H9 (cell line): ENCODE measurements around the gene TRPM8. TPM values are rescaled to one million over a fixed set of nuclear protein-coding genes. Genes with fewer than 3 reads are reported as not detected.

ENCODE experiments used
- DNase-seq: peaks from one replicate; pipeline ENCODE4 v3.0.0-alpha.2; 2017
- H2AFZ ChIP-seq: one replicate; pipeline ENCODE4 v1.6.1; 2013; ENCODE audit warnings: mild to moderate bottlenecking, low read length, control low read depth, moderate library complexity
- H2AK5ac ChIP-seq: 2 replicates; pipeline ENCODE4 v1.6.1; 2013; ENCODE audit warnings: low read length, control low read depth, mixed read lengths; ENCODE audit not compliant: insufficient read length
- H2BK120ac ChIP-seq: one replicate; pipeline ENCODE4 v1.6.1; 2013; ENCODE audit warnings: low read depth, mild to moderate bottlenecking, low read length, control low read depth, inconsistent platforms; ENCODE audit not compliant: poor library complexity, severe bottlenecking
- H2BK12ac ChIP-seq: 2 replicates; pipeline ENCODE4 v1.6.1; 2013; ENCODE audit warnings: low read length, control low read depth, mixed read lengths, low read depth; ENCODE audit not compliant: insufficient read length
- H2BK15ac ChIP-seq: 2 replicates; pipeline ENCODE4 v1.6.1; 2013; ENCODE audit warnings: low read depth, low read length, control low read depth
- H2BK20ac ChIP-seq: one replicate; pipeline ENCODE4 v1.6.1; 2013; ENCODE audit warnings: low read depth, mild to moderate bottlenecking, low read length, control low read depth, inconsistent platforms; ENCODE audit not compliant: poor library complexity, severe bottlenecking
- H2BK5ac ChIP-seq: 2 replicates; pipeline ENCODE4 v1.6.1; 2013; ENCODE audit warnings: low read length, control low read depth, mixed read lengths; ENCODE audit not compliant: insufficient read length
- H3K14ac ChIP-seq: 2 replicates; pipeline ENCODE4 v1.6.1; 2013; ENCODE audit warnings: low read length, control low read depth; ENCODE audit not compliant: insufficient read depth
- H3K18ac ChIP-seq: 2 replicates; pipeline ENCODE4 v1.6.1; 2013; ENCODE audit warnings: low read depth, mild to moderate bottlenecking, mixed read lengths, low read length, control low read depth; ENCODE audit not compliant: insufficient read length
- H3K23ac ChIP-seq: 2 replicates; pipeline ENCODE4 v1.6.1; 2013; ENCODE audit warnings: low read length, control low read depth, mixed read lengths, low read depth; ENCODE audit not compliant: insufficient read length
- H3K23me2 ChIP-seq: 2 replicates; pipeline ENCODE4 v1.6.1; 2013; ENCODE audit warnings: low read depth, mild to moderate bottlenecking, mixed read lengths, low read length, control low read depth; ENCODE audit not compliant: insufficient read length, poor library complexity, severe bottlenecking
- H3K27ac ChIP-seq: 2 replicates; pipeline ENCODE4 v1.5.1; 2013; ENCODE audit warnings: low read length, control low read depth, mixed read lengths, low read depth; ENCODE audit not compliant: insufficient read length
- H3K27me3 ChIP-seq: 2 replicates; pipeline ENCODE4 v1.6.1; 2013; ENCODE audit warnings: low read length, control low read depth, inconsistent platforms; ENCODE audit not compliant: insufficient read depth
- H3K4ac ChIP-seq: 2 replicates; pipeline ENCODE4 v1.6.1; 2013; ENCODE audit warnings: low read depth, mild to moderate bottlenecking, control low read depth, inconsistent platforms, low read length, moderate library complexity
- H3K4me1 ChIP-seq: 2 replicates; pipeline ENCODE4 v1.6.1; 2013; ENCODE audit warnings: low read length, control low read depth, inconsistent platforms; ENCODE audit not compliant: insufficient read depth
- H3K4me2 ChIP-seq: 2 replicates; pipeline ENCODE4 v1.6.1; 2013; ENCODE audit warnings: low read length, control low read depth, mixed read lengths; ENCODE audit not compliant: insufficient read length, insufficient read depth
- H3K56ac ChIP-seq: 2 replicates; pipeline ENCODE4 v1.6.1; 2013; ENCODE audit warnings: low read depth, mild to moderate bottlenecking, mixed read lengths, low read length, control low read depth; ENCODE audit not compliant: insufficient read length
- H3K79me1 ChIP-seq: 2 replicates; pipeline ENCODE4 v1.6.1; 2013; ENCODE audit warnings: low read depth, mild to moderate bottlenecking, moderate library complexity, low read length, control low read depth, inconsistent platforms; ENCODE audit not compliant: insufficient read depth, poor library complexity, severe bottlenecking
- H3K79me2 ChIP-seq: 2 replicates; pipeline ENCODE4 v1.6.1; 2013; ENCODE audit warnings: low read length, control low read depth, inconsistent platforms; ENCODE audit not compliant: insufficient read depth
- H3K9ac ChIP-seq: 2 replicates; pipeline ENCODE4 v1.6.1; 2013; ENCODE audit warnings: low read length, control low read depth, mixed read lengths; ENCODE audit not compliant: insufficient read length; ENCODE audit errors: extremely low read depth
- H3K9me3 ChIP-seq: one replicate; pipeline ENCODE4 v1.6.1; 2013; ENCODE audit warnings: low read depth, low read length, inconsistent platforms; ENCODE audit not compliant: control insufficient read depth
- H3T11ph ChIP-seq: one replicate; pipeline ENCODE4 v1.6.1; 2013; ENCODE audit warnings: mild to moderate bottlenecking, low read length, control low read depth, inconsistent platforms
- H4K20me1 ChIP-seq: one replicate; pipeline ENCODE4 v1.6.1; 2013; ENCODE audit not compliant: control insufficient read depth, insufficient read length, insufficient read depth
- H4K5ac ChIP-seq: 2 replicates; pipeline ENCODE4 v1.6.1; 2013; ENCODE audit warnings: low read depth, mild to moderate bottlenecking, mixed read lengths, low read length, control low read depth; ENCODE audit not compliant: insufficient read length
- H4K8ac ChIP-seq: replicated peaks from 2 replicates; pipeline ENCODE4 v1.6.1; 2013; ENCODE audit warnings: low read length, control low read depth, mixed read lengths, low read depth; ENCODE audit not compliant: insufficient read length
- H4K91ac ChIP-seq: 2 replicates; pipeline ENCODE4 v1.6.1; 2013; ENCODE audit warnings: low read depth, mild to moderate bottlenecking, moderate library complexity, mixed read lengths, low read length, control low read depth; ENCODE audit not compliant: insufficient read length
- H3K27ac Mint-ChIP-seq, 3 experiments: 2 replicates in 2 of 3; 3 replicates in 1 of 3; pipeline ENCODE4 v1.8.0; 2020 to 2021; ENCODE audit warnings: mixed read lengths in 3 of 3, mild to moderate bottlenecking in 1 of 3, moderate library complexity in 1 of 3
- H3K27me3 Mint-ChIP-seq: 2 replicates; pipeline ENCODE4 v1.8.0; 2021; ENCODE audit warnings: low read depth, mild to moderate bottlenecking, moderate library complexity, mixed read lengths
- H3K36me3 Mint-ChIP-seq, 3 experiments: 2 replicates in 2 of 3; 3 replicates in 1 of 3; pipeline ENCODE4 v1.8.0; 2020 to 2021; ENCODE audit warnings: low read depth in 3 of 3, mixed read lengths in 3 of 3; ENCODE audit not compliant: insufficient read depth in 1 of 3
- H3K4me1 Mint-ChIP-seq, 2 experiments: 2 replicates each; pipeline ENCODE4 v1.8.0; 2020; ENCODE audit warnings: mixed read lengths in 2 of 2
- H3K4me3 Mint-ChIP-seq, 2 experiments: 2 replicates in 1 of 2; 3 replicates in 1 of 2; pipeline ENCODE4 v1.8.0; 2020 to 2021; ENCODE audit warnings: mild to moderate bottlenecking in 2 of 2, mixed read lengths in 2 of 2, moderate library complexity in 1 of 2
- H3K9me3 Mint-ChIP-seq, 2 experiments: 2 replicates in 1 of 2; 3 replicates in 1 of 2; pipeline ENCODE4 v1.8.0; 2020; ENCODE audit warnings: mild to moderate bottlenecking in 2 of 2, mixed read lengths in 2 of 2, moderate library complexity in 1 of 2
- CTCF ChIP-seq: fragments of 200-600 bp; sonication (generic); conservative IDR thresholded peaks from 3 replicates; pipeline ENCODE4 v1.8.0; 2021; ENCODE audit warnings: antibody characterized with exemption, mild to moderate bottlenecking
- WGBS: extraction: QIAGEN DNeasy Blood & Tissue Kit; methylation state at CpG from one replicate; pipeline ENCODE4 v1.1.7; 2013; ENCODE audit warnings: missing lambda C conversion rate, low lambda C conversion rate, mixed read lengths; ENCODE audit not compliant: insufficient read length; ENCODE audit errors: extremely low coverage; 5-methylcytosine and 5-hydroxymethylcytosine counted together
- total RNA-seq: library from RNA; stranded (reverse); gene quantifications from 2 replicates; pipeline ENCODE4 v1.2.1, GENCODE V29; 2021

Gene TRPM8
- total RNA-seq, 1 experiment from 2014 or later, result 0.28 TPM

- Histone ChIP-seq H3K27me3 (no peaks in the 10 kb centered on the region), H4K8ac (no peak overlapping the region), H3K9me3 (no peaks in the 10 kb centered on the region), H4K20me1 (no peaks in the 10 kb centered on the region), H3T11ph (no peak overlapping the region), H3K14ac (no peak overlapping the region), H2BK20ac (no peak overlapping the region), H3K9ac (no peak overlapping the region), H3K23ac (no peak overlapping the region), H3K56ac (no peak overlapping the region), H3K79me1 (no peaks in the 10 kb centered on the region), H2AFZ (no peak overlapping the region), H3K4me1 (no peaks in the 10 kb centered on the region; the same call in 1 of the 2 replicates), H2BK5ac (no peak overlapping the region), H3K23me2 (no peaks in the 10 kb centered on the region), H4K91ac (no peak overlapping the region), H3K27ac (no peak overlapping the region), H2BK120ac (no peak overlapping the region), H2BK12ac (no peak overlapping the region), H3K4ac (no peak overlapping the region), H3K18ac (no peak overlapping the region), H2AK5ac (no peak overlapping the region), H4K5ac (no peak overlapping the region), H2BK15ac (no peak overlapping the region), H3K4me2 (no peak overlapping the region), H3K79me2 (no peaks in the 10 kb centered on the region)
- Mint-ChIP-seq H3K4me1 (peaks cover 3 to 8% of the 10 kb centered on the region in 2 experiments), H3K4me3 (no peak overlapping the region), H3K27ac (no peak overlapping the region), H3K27me3 (peaks cover 13% of the 10 kb centered on the region), H3K9me3 (no peaks in the 10 kb centered on the region), H3K36me3 (no peaks in the 10 kb centered on the region)
- WGBS, result no CpG with 5 or more reads among the region's 4 CpGs
- TF ChIP-seq CTCF, result no peak
- DNase-seq, result no peak
Observed at GRCh38 chr2:234048049-234048448, 130.9 kb downstream of the TRPM8 start.
